Hepatocyte (in vitro differentiated cells): ENCODE results near the gene CDA. TPM values are rescaled to one million over a fixed set of nuclear protein-coding genes. Genes with fewer than 3 reads are reported as not detected.

Experiments used
- DNase-seq: peaks from one replicate; pipeline ENCODE4 v3.0.0-alpha.2; 2016; ENCODE audit warnings: low spot score
- H2AFZ ChIP-seq: fragments of 200-600 bp; sonication (generic); 2 replicates; pipeline ENCODE4 v1.6.0; 2016; ENCODE audit warnings: antibody characterized with exemption, mild to moderate bottlenecking
- H3K27ac ChIP-seq: fragments of 200-600 bp; sonication (generic); 2 replicates; pipeline ENCODE4 v1.5.1; 2016; ENCODE audit warnings: mild to moderate bottlenecking
- H3K27me3 ChIP-seq: fragments of 200-600 bp; sonication (generic); 2 replicates; pipeline ENCODE4 v1.6.1; 2016
- H3K36me3 ChIP-seq: fragments of 200-600 bp; sonication (generic); replicated peaks from 2 replicates; pipeline ENCODE4 v1.5.1; 2016; ENCODE audit warnings: low read depth; ENCODE audit not compliant: insufficient read depth
- H3K4me1 ChIP-seq: fragments of 200-600 bp; sonication (generic); 2 replicates; pipeline ENCODE4 v1.5.1; 2016; ENCODE audit warnings: mild to moderate bottlenecking, moderate library complexity; ENCODE audit not compliant: insufficient read depth
- H3K4me2 ChIP-seq: fragments of 200-600 bp; sonication (generic); 2 replicates; pipeline ENCODE4 v1.6.0; 2016
- H3K4me3 ChIP-seq: fragments of 200-600 bp; sonication (generic); 2 replicates; pipeline ENCODE4 v1.5.1; 2016; ENCODE audit warnings: mild to moderate bottlenecking
- H3K79me2 ChIP-seq: fragments of 200-600 bp; sonication (generic); 2 replicates; pipeline ENCODE4 v1.6.0; 2017; ENCODE audit warnings: mild to moderate bottlenecking
- H3K9me2 ChIP-seq: fragments of 200-600 bp; sonication (generic); replicated peaks from 2 replicates; pipeline ENCODE4 v1.6.0; 2017; ENCODE audit warnings: mild to moderate bottlenecking; ENCODE audit not compliant: insufficient read depth
- H3K9me3 ChIP-seq: fragments of 200-600 bp; sonication (generic); 2 replicates; pipeline ENCODE4 v1.5.1; 2016; ENCODE audit warnings: low read depth, mild to moderate bottlenecking
- H4K20me1 ChIP-seq: fragments of 200-600 bp; sonication (generic); 2 replicates; pipeline ENCODE4 v1.6.0; 2016; ENCODE audit warnings: mild to moderate bottlenecking; ENCODE audit not compliant: insufficient read depth, poor library complexity, severe bottlenecking
- CTCF ChIP-seq: fragments of 200-600 bp; sonication (generic); IDR thresholded peaks from 2 replicates; pipeline ENCODE4 v1.5.1; 2016; ENCODE audit warnings: antibody characterized with exemption, mild to moderate bottlenecking; ENCODE audit not compliant: poor library complexity
- EZH2 ChIP-seq: fragments of 200-600 bp; sonication (generic); IDR thresholded peaks from 2 replicates; pipeline ENCODE4 v1.6.1; 2016; ENCODE audit warnings: antibody characterized with exemption, mild to moderate bottlenecking, borderline replicate concordance
- EZH2phosphoT487 ChIP-seq: fragments of 200-600 bp; sonication (generic); IDR thresholded peaks from one replicate; pipeline ENCODE4 v1.6.1; 2018; ENCODE audit warnings: antibody characterized with exemption, mild to moderate bottlenecking, low read depth, moderate library complexity; ENCODE audit not compliant: unreplicated experiment, severe bottlenecking
- WGBS: methylation state at CpG from one replicate; pipeline ENCODE4 v1.1.6; 2016; ENCODE audit warnings: low lambda C conversion rate; ENCODE audit errors: missing lambda C conversion rate; 5-methylcytosine and 5-hydroxymethylcytosine counted together
- polyA plus RNA-seq: library from polyadenylated mRNA; unstranded; fragments of >200 nt; fragmentation: Nextera tagmentation; extraction: Ambion mirVana; gene quantifications from 2 replicates; pipeline ENCODE4 v1.2.1, GENCODE V29; 2016
- total RNA-seq: library from RNA; depleted of rRNA; stranded (reverse); fragments of >200 nt; gene quantifications from 2 replicates; pipeline ENCODE4 v1.2.3, GENCODE V29; 2014

CDA gene
- total and polyA plus RNA-seq, 2 experiments from 2014 or later: 2.1 TPM

GRCh38 chr1:20597650-20598049 lies 8.8 kb downstream of the CDA start:
- H3K4me2 ChIP-seq: no peak overlapping the region
- H3K9me2 ChIP-seq: no peaks in the 10 kb centered on the region
- DNase-seq: no peak
- H3K9me3 ChIP-seq: no peaks in the 10 kb centered on the region
- H3K27me3 ChIP-seq: no peaks in the 10 kb centered on the region
- no peaks in the 10 kb centered on the region for H3K79me2 ChIP-seq
- no peak for TF ChIP-seq EZH2
- no peak for TF ChIP-seq EZH2phosphoT487
- no peak for TF ChIP-seq CTCF
- no peak overlapping the region for H2AFZ ChIP-seq
- no peaks in the 10 kb centered on the region for H3K4me1 ChIP-seq
- H4K20me1 ChIP-seq: no peaks in the 10 kb centered on the region
- H3K27ac ChIP-seq: no peak overlapping the region
- 82% methylated on average over 3 of the region's 3 CpGs for WGBS
- H3K36me3 ChIP-seq: no peaks in the 10 kb centered on the region
- no peak overlapping the region for H3K4me3 ChIP-seq

GRCh38 chr1:20600156-20600555 lies 11.3 kb downstream of the CDA start:
- no peaks in the 10 kb centered on the region for H3K27me3 ChIP-seq
- no peaks in the 10 kb centered on the region for H4K20me1 ChIP-seq
- no peaks in the 10 kb centered on the region for H3K79me2 ChIP-seq
- no peak overlapping the region for H3K4me2 ChIP-seq
- no peak overlapping the region for H3K4me3 ChIP-seq
- no peak overlapping the region for H3K27ac ChIP-seq
- no peak overlapping the region for H2AFZ ChIP-seq
- no peaks in the 10 kb centered on the region for H3K4me1 ChIP-seq
- no peaks in the 10 kb centered on the region for H3K9me2 ChIP-seq
- no peaks in the 10 kb centered on the region for H3K36me3 ChIP-seq
- no peaks in the 10 kb centered on the region for H3K9me3 ChIP-seq
- TF ChIP-seq EZH2phosphoT487: no peak
- no peak for TF ChIP-seq EZH2
- no peak for TF ChIP-seq CTCF
- WGBS: 78% methylated on average over 5 of the region's 5 CpGs
- DNase-seq: no peak

- no peak overlapping the region for H3K27ac ChIP-seq
- H3K4me2 ChIP-seq: no peak overlapping the region
- TF ChIP-seq CTCF (no peak), EZH2phosphoT487 (no peak), EZH2 (no peak)
- no peaks in the 10 kb centered on the region for H3K79me2 ChIP-seq
- H3K9me3 ChIP-seq: no peaks in the 10 kb centered on the region
- no peak overlapping the region for H2AFZ ChIP-seq
- H4K20me1 ChIP-seq: no peaks in the 10 kb centered on the region
- H3K4me3 ChIP-seq: no peak overlapping the region
- no peaks in the 10 kb centered on the region for H3K27me3 ChIP-seq
- no peaks in the 10 kb centered on the region for H3K36me3 ChIP-seq
- WGBS: 66% methylated on average over 5 of the region's 5 CpGs
- H3K4me1 ChIP-seq: no peaks in the 10 kb centered on the region
- no peak for DNase-seq
- no peaks in the 10 kb centered on the region for H3K9me2 ChIP-seq
Observed at GRCh38 chr1:20601129-20601825, 12.4 kb downstream of the CDA start.
